HG03280 (cell line): ENCODE results near the gene BHLHE41.

Experiments
- ATAC-seq: cut with Tn5 transposase; IDR thresholded peaks from one replicate; pipeline ENCODE4 v1.9.1; 2021; ENCODE audit warnings: mild to moderate bottlenecking, moderate library complexity; ENCODE audit not compliant: unreplicated experiment

Gene BHLHE41

DNA sequence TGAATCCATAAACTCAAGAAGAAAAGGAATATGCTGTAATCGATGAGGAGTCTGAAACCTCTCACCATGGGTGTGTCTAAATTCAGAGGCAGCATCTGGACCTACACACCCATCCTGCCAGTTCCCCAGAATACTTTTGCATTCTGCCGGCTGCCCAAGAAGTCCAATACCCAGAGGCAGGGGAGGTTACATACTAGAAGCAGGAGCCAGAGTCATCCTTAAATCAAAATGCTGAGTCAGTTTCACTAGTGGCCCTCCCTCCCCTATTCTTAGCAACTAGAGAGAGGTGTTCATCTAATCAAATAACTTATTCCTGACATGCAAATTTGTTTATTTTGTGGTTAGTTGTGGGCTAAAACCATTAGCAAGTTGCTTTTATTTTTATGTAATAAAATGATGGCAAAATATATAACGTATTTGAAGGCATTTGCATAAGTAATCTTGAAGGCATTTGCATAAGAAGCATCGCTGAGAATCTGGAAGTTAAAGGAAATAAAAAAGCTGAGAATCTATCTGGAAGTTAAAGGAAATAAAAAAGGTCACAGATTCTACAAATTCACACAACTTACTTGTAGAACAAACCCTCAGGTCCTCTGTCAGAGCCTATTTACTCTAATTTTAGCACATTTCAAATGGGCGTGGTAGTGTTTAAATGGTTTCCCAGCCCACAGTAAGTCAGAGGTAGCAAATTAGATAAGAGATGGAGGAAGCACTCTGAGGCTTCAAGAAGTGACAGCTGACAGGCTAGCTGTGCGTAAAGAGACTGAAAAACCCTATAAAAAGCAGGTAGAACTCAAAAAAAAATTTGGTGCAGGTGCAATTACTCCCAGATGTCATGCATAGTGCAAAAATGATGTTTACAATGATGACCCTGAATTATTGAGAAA is 7.8 kb downstream of the BHLHE41 start:
- no peak for ATAC-seq

DNA sequence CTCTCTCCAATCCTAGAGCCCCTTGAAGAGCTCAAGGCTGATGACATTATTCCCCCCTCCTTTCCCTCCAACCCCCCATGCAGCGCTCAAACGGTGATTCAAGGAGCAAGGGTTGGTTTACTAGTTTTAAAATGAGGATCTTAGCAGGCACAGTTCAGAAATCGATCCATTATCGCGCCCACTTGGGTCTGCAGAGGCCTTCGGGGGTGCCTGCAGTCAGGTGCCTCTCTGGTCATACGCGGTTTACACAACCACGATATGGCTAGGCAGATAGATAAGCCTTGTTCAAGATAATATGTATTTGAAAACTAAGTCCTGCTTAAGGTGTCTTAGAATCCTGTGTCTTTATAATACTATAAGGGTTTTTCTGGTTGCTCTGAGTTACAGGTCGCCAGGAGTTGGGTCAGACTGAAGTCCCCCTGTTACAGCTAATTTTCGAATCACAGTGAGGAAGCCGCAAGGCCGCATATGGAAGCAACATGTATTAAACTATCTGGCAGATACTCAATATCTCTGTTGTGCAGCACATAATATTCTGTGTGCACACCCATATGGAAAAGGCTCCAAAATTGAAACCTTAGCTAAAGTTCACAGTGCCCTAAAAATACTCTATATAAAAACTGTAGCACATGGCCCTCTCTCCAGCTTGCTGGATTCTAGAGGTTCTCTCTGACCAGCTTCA is 10.0 kb downstream of the BHLHE41 start:
- no peak for ATAC-seq

DNA sequence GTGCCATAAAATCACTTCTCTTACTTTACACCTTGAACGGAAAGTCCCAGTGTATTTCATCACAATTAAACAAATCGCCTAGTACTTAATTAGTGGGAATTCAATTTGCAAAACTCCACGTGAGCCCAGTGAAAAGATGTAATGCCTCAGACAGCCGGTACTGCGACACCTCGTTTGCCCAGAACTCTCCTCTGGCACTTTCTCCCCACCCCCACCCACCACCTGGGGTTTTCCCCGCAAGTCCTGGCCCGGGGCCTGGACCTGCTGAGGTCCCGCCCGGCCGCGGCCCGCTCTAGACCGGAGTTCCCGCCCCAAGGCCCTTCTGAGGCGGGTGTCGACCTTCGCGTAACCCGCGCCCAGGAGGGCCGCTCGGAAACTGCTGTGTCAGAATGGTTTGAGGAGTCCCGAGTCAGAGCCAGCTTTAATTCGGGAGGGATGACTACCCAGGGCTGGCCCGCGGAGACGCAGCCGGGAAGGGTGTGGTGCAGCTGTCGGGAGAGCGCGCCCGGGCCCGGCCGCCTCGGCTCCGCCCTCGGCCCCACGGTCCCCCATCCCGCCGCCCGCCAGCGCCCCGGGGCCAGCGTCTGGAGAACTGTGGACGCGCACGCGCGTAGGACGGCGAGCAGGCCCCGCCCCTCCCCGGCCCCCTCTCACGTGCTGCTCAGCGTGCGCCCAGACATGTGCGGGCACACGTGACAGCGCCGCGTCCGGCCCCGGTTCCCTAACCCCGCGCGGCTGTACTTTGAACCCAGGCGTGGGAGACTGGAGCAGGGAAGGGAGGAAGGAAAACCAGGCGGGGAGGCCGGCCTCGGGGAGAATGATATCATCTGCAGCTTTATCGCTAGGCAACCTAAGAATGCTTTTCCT is 10.8 kb downstream of the BHLHE41 start:
- ATAC-seq: peak; percentile 76

DNA sequence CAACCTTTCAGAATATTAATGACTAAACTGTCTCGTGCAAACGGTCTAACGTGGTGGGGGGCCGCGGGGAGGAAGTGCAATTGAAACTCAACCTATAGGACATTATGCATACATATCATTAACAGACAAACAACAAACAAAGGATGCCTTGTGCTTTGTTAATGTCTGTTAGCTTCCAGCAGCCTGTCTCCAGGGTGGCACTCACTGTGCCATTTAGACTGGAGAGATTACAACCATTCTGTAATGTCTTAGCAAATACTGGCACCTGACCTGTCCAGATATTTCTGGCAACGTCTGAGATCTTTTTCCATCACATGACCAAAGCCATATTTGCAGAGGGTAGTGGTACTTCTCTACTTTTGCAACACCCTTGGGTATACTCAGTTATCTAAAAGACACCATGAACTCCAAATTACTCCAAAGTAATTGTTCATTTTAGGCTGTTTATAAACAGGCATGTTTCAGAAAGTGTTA is 11.6 kb downstream of the BHLHE41 start:
- no peak for ATAC-seq

DNA sequence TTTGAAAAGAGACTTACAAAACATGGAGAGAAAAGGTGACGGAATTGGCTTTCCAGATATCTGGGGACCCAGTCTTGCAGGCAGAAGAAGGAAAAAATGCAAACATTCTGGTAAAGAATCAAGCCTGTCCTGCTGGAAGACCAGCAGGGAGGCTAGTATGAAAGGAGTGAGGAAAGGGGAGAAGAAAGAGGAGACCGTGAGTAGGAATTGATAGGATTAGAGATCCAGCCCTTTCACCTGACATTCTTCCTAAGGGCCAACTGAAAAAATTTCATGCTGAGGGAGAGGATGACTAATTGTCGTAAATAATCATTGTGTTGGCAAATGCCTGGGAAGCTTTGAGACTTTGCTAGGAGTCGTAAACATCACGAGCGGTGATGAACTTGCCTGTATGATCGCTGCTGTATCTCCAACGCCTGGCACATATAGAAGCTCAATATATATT is 12.1 kb downstream of the BHLHE41 start:
- ATAC-seq: no peak

DNA sequence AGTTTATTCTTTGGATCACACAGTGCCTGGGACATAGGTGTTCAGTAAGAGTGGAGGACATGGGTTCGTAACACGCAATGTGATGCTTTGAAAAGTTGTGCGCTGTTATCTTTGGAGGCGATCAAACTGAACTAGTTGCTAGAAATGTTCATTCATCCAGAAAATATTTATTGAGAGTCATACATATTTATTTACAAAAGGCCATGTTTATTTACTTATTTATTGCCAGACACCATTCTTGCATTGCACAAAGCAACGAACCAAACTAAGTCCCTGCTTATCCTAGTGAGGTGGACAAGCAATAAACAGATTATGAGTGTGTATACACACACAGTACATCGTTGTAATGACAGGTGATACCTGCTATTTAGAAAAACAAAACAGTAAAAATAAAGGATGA is 12.6 kb downstream of the BHLHE41 start:
- ATAC-seq: no peak

GRCh38 chr12:26109343-26109881 is 15.4 kb downstream of the BHLHE41 start:
- no peak for ATAC-seq

DNA sequence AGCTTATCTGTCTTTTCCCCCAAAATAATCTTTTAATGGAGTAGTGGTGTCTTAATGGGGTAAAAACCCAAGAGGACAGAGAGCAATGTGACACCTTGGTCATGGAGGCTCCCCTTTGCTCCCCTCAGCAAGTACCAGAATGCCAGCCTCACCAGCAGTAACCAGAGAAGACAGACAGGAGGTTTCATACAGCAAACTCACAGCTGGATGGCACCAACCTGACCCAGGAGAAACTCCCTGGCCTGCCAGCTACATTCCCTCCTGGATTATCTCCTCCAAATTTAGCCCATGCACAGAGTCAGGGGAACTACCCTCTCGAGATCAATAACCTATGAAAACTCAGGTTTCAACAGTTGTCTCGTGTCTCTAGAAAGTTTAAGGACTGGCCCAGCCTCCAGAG is 15.9 kb downstream of the BHLHE41 start:
- ATAC-seq: no peak

- ATAC-seq: no peak
Observed at GRCh38 chr12:26106347-26106746, 18.5 kb downstream of the BHLHE41 start.

- ATAC-seq: no peak
Observed at GRCh38 chr12:26102953-26103352, 21.9 kb downstream of the BHLHE41 start.

GRCh38 chr12:26101763-26102162 is 23.1 kb downstream of the BHLHE41 start:
- no peak for ATAC-seq

DNA sequence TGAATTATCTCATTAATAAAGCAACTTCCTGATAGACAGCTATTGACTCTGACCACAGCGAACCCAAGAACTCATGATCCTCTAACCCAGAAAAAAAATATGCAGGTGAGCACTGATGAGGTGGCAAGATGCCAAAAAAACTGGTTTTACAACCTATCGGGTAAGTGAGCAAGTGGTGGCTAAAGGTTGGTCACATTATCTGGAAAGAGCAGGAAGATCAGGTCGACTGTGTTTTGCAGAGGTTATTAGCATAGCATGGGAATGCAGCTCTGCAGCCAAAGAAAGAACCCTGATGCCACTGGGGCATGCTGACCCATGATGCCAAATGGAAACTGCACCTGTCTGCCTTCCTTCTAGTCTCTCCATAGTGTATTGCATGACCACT is 23.5 kb downstream of the BHLHE41 start:
- no peak for ATAC-seq

GRCh38 chr12:26100666-26101349 is 24.0 kb downstream of the BHLHE41 start:
- no peak for ATAC-seq

DNA sequence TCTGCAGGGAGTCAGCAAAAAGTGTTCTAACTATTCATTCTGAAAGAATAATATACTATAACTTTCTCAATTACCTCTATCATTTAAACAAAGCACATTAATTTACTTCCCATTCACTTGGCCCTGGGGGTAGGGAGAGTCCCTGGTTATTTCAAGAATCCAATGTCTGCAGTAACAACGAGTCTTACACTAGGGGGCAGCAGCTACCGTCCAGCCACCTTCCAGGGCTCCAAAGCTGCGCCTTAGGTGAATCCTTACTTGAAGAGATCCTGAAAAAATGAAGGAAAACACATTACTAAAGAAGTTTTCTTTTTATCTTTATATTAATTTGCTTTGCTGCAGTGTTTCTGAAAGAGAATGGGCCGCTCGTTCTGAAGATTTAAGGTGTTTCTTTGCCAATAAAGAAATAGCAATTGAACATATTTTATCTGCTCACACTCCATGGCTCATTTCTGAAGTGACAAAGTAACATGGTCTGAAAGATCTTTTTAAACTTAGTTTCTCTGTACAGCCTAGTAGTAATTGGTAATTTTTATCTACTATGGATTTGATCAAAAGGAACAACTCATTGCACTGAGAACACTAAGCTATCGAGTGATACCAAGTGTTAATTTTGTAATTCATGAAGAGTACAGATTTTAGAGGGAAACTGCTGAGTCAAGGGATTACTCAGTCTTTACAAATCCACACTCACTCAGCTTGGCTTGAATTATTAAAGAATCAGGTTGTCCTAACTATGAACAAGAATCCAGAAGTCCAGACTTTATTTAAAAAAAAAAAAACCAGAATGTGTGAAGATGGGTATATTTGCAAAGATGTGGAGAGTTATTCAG is 27.6 kb downstream of the BHLHE41 start:
- peak; percentile 81 for ATAC-seq

GRCh38 chr12:26096036-26096435 is 28.8 kb downstream of the BHLHE41 start:
- no peak for ATAC-seq

DNA sequence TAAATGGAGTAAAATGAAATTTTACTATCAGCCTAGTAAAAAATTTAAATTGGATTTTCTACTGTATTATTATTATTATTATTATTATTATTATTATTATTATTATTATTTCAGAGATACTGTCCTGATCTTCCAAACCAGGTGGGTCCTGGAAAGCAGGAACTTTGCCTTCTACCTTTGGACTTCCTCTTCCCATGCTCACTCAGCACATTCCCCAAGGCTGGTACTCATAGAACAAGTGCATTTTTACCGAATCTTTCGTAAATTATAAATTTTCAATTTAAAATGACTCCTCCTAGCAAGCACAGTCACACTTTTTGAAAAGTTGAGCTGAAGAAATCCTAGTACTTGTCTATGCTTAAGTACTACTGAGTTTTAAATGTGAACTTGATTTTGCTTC is 29.7 kb downstream of the BHLHE41 start:
- no peak for ATAC-seq

GRCh38 chr12:26092346-26093105 is 32.3 kb downstream of the BHLHE41 start:
- no peak for ATAC-seq

DNA sequence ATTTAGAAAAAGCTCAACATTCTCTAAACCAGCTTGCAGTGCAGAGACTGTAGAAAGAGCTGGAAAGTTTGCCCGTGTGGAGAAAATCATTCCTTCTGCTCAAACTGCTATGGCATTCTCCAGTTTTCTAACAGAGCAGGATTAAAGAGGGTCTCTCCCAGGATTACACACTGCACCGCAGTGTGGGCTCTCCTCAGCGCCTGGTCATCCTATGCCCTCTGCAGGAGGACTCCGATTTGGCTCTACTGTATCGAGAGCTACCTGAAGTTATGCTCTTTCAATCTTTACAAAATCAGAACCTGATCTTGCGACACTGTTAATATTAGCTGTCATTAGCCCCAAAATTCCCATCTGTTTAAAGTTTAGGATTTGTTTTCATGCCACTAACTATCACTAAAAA is 33.0 kb downstream of the BHLHE41 start:
- no peak for ATAC-seq
